K562 (cell line): ENCODE measurements around the gene SAFB. TPM values are rescaled to one million over a fixed set of nuclear protein-coding genes. Genes with fewer than 3 reads are reported as not detected.

ENCODE experiments used
- ATAC-seq: fragments of 200-7000 bp; cut with Tn5 transposase; 3 replicates; pipeline ENCODE4 v1.9.1; 2020; ENCODE audit warnings: moderate library complexity
- BruUV-seq: library from RNA; stranded (reverse); fragments of 400-500 nt; replicated peaks from 2 replicates; lab custom pipeline; 2021; lab: Mats Ljungman, UMichigan
- CTCF ChIA-PET: fragments of 300-600 bp; formaldehyde crosslinking; extraction: SDS; loops from one replicate; lab custom pipeline; 2021; ENCODE audit warnings: low intra/inter-chr PET ratio; lab: Yijun Ruan, JAX
- POLR2A ChIA-PET: fragments of 300-600, 350-650 bp; sonication (Branson Sonifier 250); formaldehyde crosslinking; extraction: SDS; loops from one replicate; lab custom pipeline; 2021; ENCODE audit warnings: antibody characterized with exemption, inconsistent platforms; lab: Yijun Ruan, JAX
- DNase-seq, 4 experiments: peaks; one replicate each; pipeline versions ENCODE4 v3.0.0 to v3.0.0-alpha.2; 2011 to 2018; ENCODE audit warnings: low spot score in 3 of 4, mixed read lengths in 3 of 4; ENCODE audit errors: extremely low read depth in 1 of 4
- FAIRE-seq: peaks from 2 replicates; lab custom pipeline; 2011; peaks lifted over from hg19 to GRCh38; lab: Jason Lieb, UNC
- H2AFZ ChIP-seq: 2 replicates; pipeline ENCODE4 v1.6.0; 2011; ENCODE audit warnings: low read depth, low read length, control low read depth, inconsistent platforms
- H3K27ac ChIP-seq: fragments of 200-600 bp; 3 replicates; pipeline ENCODE4 v1.8.0; 2011; ENCODE audit warnings: low read depth, mild to moderate bottlenecking, control low read depth, inconsistent platforms, low read length, moderate library complexity, mixed read lengths; ENCODE audit errors: extremely low read depth
- H3K27me3 ChIP-seq, 2 experiments: fragments of 300-600 bp in 1 of 2; 2 replicates in 1 of 2; 3 replicates in 1 of 2; pipeline versions ENCODE4 v1.6.0 to v1.8.0; 2011; ENCODE audit warnings: inconsistent platforms in 2 of 2, low read length in 2 of 2, mild to moderate bottlenecking in 1 of 2, mixed read lengths in 1 of 2, moderate library complexity in 1 of 2; ENCODE audit not compliant: control insufficient read depth in 2 of 2, insufficient read depth in 2 of 2
- H3K36me3 ChIP-seq: fragments of 300-600 bp; 3 replicates; pipeline ENCODE4 v1.8.0; 2011; ENCODE audit warnings: mild to moderate bottlenecking, low read length, inconsistent platforms; ENCODE audit not compliant: control insufficient read depth, insufficient read depth
- H3K4me1 ChIP-seq, 2 experiments: fragments of 200-600 bp in 1 of 2; replicated peaks in 1 of 2; 2 replicates in 1 of 2; 3 replicates in 1 of 2; pipeline versions ENCODE4 v1.5.1 to v1.8.0; 2011; ENCODE audit warnings: inconsistent platforms in 2 of 2, low read length in 2 of 2, mild to moderate bottlenecking in 1 of 2, mixed read lengths in 1 of 2, moderate library complexity in 1 of 2; ENCODE audit not compliant: control insufficient read depth in 2 of 2, insufficient read depth in 2 of 2
- H3K4me2 ChIP-seq: 2 replicates; pipeline ENCODE4 v1.6.1; 2011; ENCODE audit warnings: low read length, control low read depth, inconsistent platforms, mixed read lengths; ENCODE audit not compliant: insufficient read depth
- H3K4me3 ChIP-seq: fragments of 200-600 bp; sonication (generic), shearing (Covaris generic); 2 replicates; pipeline ENCODE4 v1.5.1; 2016; ENCODE audit warnings: control low read depth, inconsistent platforms
- H3K79me2 ChIP-seq: fragments of 200-600 bp; 3 replicates; pipeline ENCODE4 v1.8.0; 2011; ENCODE audit warnings: low read length, inconsistent platforms; ENCODE audit not compliant: control insufficient read depth, insufficient read depth
- H3K9ac ChIP-seq, 2 experiments: 2 replicates each; pipeline versions ENCODE4 v1.6.0 to v1.6.1; 2011; ENCODE audit warnings: low read depth in 2 of 2, low read length in 2 of 2, control low read depth in 1 of 2, inconsistent platforms in 1 of 2, mild to moderate bottlenecking in 1 of 2, mixed read lengths in 1 of 2; ENCODE audit not compliant: insufficient read depth in 1 of 2
- H3K9me1 ChIP-seq: one replicate; pipeline ENCODE4 v1.6.0; 2011; ENCODE audit warnings: inconsistent platforms, mild to moderate bottlenecking, low read length, moderate library complexity; ENCODE audit not compliant: control insufficient read depth, insufficient read depth
- H3K9me3 ChIP-seq: replicated peaks from 2 replicates; pipeline ENCODE4 v1.5.1; 2011; ENCODE audit warnings: low read depth, low read length, inconsistent platforms; ENCODE audit not compliant: control insufficient read depth, insufficient read depth
- H4K20me1 ChIP-seq: replicated peaks from 2 replicates; pipeline ENCODE4 v1.6.1; 2011; ENCODE audit warnings: low read length, inconsistent platforms, mixed read lengths; ENCODE audit not compliant: control insufficient read depth, insufficient read depth
- DPF2 ChIP-seq: fragments of 450-650 bp; IDR thresholded peaks from 2 replicates; pipeline ENCODE4 v1.6.1; 2016
- KLF16 ChIP-seq: IDR thresholded peaks from 2 replicates; pipeline ENCODE4 v1.6.1; 2016; ENCODE audit warnings: antibody characterized with exemption
- POLR2G ChIP-seq: fragments of 200-400 bp; formaldehyde crosslinking; IDR thresholded peaks from 2 replicates; pipeline ENCODE4 v1.6.1; 2017; ENCODE audit warnings: low read depth, mild to moderate bottlenecking, antibody characterized with exemption, low read length, moderate library complexity
- RBFOX2 ChIP-seq: fragments of 200-400 bp; formaldehyde crosslinking; IDR thresholded peaks from 2 replicates; pipeline ENCODE4 v1.6.1; 2017; ENCODE audit warnings: low read depth, mild to moderate bottlenecking, low read length, moderate library complexity
- RBM22 ChIP-seq: fragments of 200-400 bp; formaldehyde crosslinking; IDR thresholded peaks from 2 replicates; pipeline ENCODE4 v1.6.1; 2018; ENCODE audit warnings: low read length, low read depth; ENCODE audit not compliant: poor library complexity, severe bottlenecking
- YY1 ChIP-seq, 3 experiments: IDR thresholded peaks; 2 replicates each; pipeline ENCODE4 v1.6.1; 2011; ENCODE audit warnings: low read length in 2 of 3, mild to moderate bottlenecking in 2 of 3, moderate library complexity in 2 of 3, borderline replicate concordance in 1 of 3, control low read depth in 1 of 3, low read depth in 1 of 3; ENCODE audit not compliant: insufficient read depth in 3 of 3, insufficient replicate concordance in 2 of 3, control insufficient read depth in 1 of 3, insufficient read length in 1 of 3; ENCODE audit errors: extremely low read depth in 1 of 3
- ZBTB33 ChIP-seq: sonication (generic); formaldehyde crosslinking; IDR thresholded peaks from 2 replicates; pipeline ENCODE4 v1.8.1; 2023; ENCODE audit warnings: mild to moderate bottlenecking, missing genetic modification reagents
- ZNF395 ChIP-seq: fragments of 200-800 bp; sonication (Bioruptor generic); IDR thresholded peaks from 2 replicates; pipeline ENCODE4 v1.6.1; 2017; ENCODE audit warnings: missing genetic modification characterization, missing compliant biosample characterization
- WGBS: fragments of 100-300 bp; shearing (Covaris generic); methylation state at CpG from one replicate; pipeline ENCODE4 v1.1.6; 2016; ENCODE audit warnings: low coverage, mixed read lengths; ENCODE audit not compliant: insufficient coverage; ENCODE audit errors: missing lambda C conversion rate; 5-methylcytosine and 5-hydroxymethylcytosine counted together
- in situ Hi-C: fragments of 300-500 bp; cut with MboI; formaldehyde crosslinking; loops from 4 replicates; pipeline ENCODE4 v1.15.0; 2018; ENCODE audit warnings: inconsistent platforms, mixed read lengths
- intact Hi-C: fragments of 100-400 bp; cut with micrococcal nuclease; formaldehyde crosslinking; loops from 2 replicates; pipeline ENCODE4 v1.14.2; 2022
- polyA plus RNA-seq, 8 experiments: library from polyadenylated mRNA; depleted of rRNA in 4 of 8; stranded (reverse) in 5 of 8; unstranded in 3 of 8; fragments of >200 nt; fragmentation: Nextera tagmentation in 2 of 8; fragmentation: Illumina TruSeq in 1 of 8; extraction: Ambion mirVana in 2 of 8; extraction: Trizol in 1 of 8; gene quantifications; 2 replicates each; pipeline versions ENCODE4 v1.2.1 to v1.2.3, GENCODE V29; 2011 to 2014; ENCODE audit warnings: inconsistent platforms in 1 of 8, missing spikeins in 1 of 8
- total RNA-seq, 7 experiments: library from RNA; depleted of rRNA in 6 of 7; stranded (reverse); fragments of >200 nt in 6 of 7; fragmentation: Illumina TruSeq in 2 of 7; extraction: Trizol in 2 of 7; gene quantifications; 2 replicates each; pipeline versions ENCODE4 v1.2.1 to v1.2.3, GENCODE V29; 2011 to 2021; ENCODE audit warnings: low replicate concordance in 1 of 7

SAFB gene
- total and polyA plus RNA-seq, 9 of the 15 experiments (the other 6 are each of a cell fraction or from before 2014, with no cell fraction given), result 1.1 to 151 (median 83.1) TPM

DNA sequence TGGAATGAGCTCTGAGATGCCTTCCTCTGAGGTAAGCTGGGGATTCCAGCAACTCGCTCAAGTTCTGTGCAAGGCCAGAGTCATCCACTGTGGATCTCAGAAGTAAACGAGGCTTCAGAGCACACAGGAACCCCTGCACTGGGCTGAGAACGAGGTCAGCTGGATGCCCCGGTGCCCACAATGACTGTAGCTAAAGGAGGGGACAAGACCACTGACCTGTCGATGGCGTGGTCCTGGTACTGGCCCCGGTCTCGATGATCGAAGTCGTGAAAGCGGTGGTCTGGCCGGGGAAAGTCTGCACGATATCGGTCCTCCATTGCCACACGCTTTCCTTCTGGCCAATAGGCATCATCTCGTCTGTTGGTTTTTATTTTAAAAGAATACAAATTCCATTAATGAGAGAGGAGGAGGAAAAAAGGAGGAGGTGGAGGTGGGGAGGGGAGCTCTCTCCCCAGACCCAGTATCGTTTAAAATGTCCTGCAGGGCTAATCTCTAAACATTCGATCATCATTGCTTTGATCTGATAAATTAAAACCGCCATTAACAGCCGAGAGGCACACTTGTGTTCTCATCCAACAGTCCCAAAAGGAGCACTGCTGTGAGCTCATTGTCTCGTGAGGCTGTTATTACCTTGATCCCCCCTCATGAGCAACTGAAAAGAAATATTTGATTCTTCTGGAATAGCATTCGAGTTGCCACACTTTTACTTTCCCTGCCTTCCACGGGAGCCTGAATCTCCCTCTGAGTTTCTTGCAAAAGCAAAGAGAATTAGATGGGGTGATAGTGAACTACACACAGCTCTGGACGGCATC lies 30.1 kb upstream of the SAFB start (continued):
- TF ChIP-seq YY1 (IDR thresholded peaks at IDR 0.05; ENCODE audit: borderline replicate concordance in 1 of 3, control insufficient read depth in 1 of 3, extremely low read depth in 1 of 3, insufficient read depth in 3 of 3, insufficient read length in 1 of 3, insufficient replicate concordance in 2 of 3, low read depth in 1 of 3, low read length in 2 of 3) (no peak), ZNF395 (no peak), DPF2 (no peak)

DNA sequence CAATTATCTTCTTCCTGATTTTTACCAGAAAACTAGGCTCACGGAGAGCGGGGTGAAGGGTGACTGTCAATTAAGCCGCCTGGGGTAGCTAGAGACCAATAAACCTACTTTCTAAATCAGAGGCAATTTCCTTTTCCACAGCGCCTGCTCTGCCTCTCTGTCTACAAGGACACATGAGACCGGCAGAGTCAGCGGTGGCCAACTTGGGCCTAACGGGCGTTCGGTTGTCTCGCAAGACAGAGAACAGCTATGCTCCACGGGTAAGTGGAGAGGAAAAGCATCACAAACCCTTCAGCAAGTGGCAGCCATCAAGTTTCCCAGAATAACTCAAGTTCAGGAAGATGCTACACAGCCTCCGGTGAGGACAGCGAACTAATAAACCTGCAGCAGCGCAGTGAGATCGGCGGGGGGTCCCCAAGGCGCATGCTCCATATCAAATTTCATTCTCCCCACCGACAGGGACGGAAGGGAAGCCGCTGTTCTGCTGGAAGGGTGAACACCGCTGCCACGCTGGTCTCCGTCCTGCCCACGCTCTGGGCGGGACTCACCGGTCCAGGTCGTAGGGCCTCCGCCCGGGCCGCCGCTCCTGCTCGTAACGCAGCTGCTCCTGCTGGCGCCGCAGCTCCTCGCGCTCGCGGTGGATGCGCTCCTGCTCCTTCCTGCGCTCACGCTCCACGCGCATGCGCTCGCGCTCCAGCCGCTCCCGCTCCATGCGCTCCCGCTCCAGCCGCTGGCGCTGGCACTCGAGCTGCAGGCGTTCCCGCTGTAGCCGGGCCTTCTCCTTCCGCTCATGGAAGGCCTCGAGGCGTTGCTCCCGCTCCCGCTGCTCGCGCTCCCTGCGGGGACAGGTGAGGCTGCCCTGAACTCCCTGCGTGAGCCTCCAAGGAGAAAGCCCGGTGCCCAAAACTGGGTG lies 29.3 kb upstream of the SAFB start:
- ChIA-PET CTCF (no interaction called here), POLR2A (interaction anchor here (0.6 to 2.0 kb wide), 5 partner anchors 10 to 677 kb away, joined by 3 to 7 read pairs (median 5); no protein-coding TSS in a partner anchor)
- in situ Hi-C loops (no loop called here), intact Hi-C loops (no loop called here)
- DNase-seq (peak in 2 of 4 experiments; percentile 37), FAIRE-seq (no peak), ATAC-seq (no peak)
- H3K4me1 ChIP-seq, result peaks cover 0 to 19% of the 10 kb centered on the region in 2 experiments; a peak in 1 of 5 replicates
- H3K36me3 ChIP-seq, result peaks cover 98% of the 10 kb centered on the region
- no peaks in the 10 kb centered on the region for H3K27me3 ChIP-seq
- no peaks in the 10 kb centered on the region for H3K9me3 ChIP-seq
- H3K27ac ChIP-seq, result no peak overlapping the region
- 97% methylated on average over 30 of the region's 67 CpGs for WGBS
- 0 out of 3 replicates have a peak, but pooled peaks cover 4% of the 10 kb centered on the region for H3K79me2 ChIP-seq
- H4K20me1 ChIP-seq, result no peaks in the 10 kb centered on the region; the same call in 1 of the 2 replicates
- BruUV-seq, result no TSS peak
- no peaks in the 10 kb centered on the region for H3K9me1 ChIP-seq
- no peak overlapping the region for H3K4me2 ChIP-seq
- no peak overlapping the region for H3K9ac ChIP-seq
- no peak overlapping the region for H3K4me3 ChIP-seq
- peak; percentile 45 for TF ChIP-seq RBFOX2
- TF ChIP-seq ZBTB33 (CRISPR knock-in tag), result peak; percentile 94
- TF ChIP-seq POLR2G, result peak; percentile 50; the same call in 1 of the 2 replicates
- TF ChIP-seq KLF16, result no peak
- peak; percentile 61 for TF ChIP-seq RBM22
- H2AFZ ChIP-seq, result no peak overlapping the region
